GM23338 (cell line): ENCODE measurements around the gene OSBPL5. TPM values are rescaled to one million over a fixed set of nuclear protein-coding genes. Genes with fewer than 3 reads are reported as not detected.

ENCODE experiments used
- ATAC-seq: fragments of 200-7000 bp; cut with Tn5 transposase; 3 replicates; pipeline ENCODE4 v1.9.1; 2020
- DNase-seq: peaks from one replicate; pipeline ENCODE4 v3.0.0-alpha.2; 2015; ENCODE audit warnings: low spot score
- H2AFZ ChIP-seq: fragments of 200-600 bp; sonication (generic); 2 replicates; pipeline ENCODE4 v1.8.0; 2016; ENCODE audit warnings: antibody characterized with exemption, mild to moderate bottlenecking, moderate library complexity
- H3F3A ChIP-seq: fragments of 200-600 bp; sonication (generic); replicated peaks from 2 replicates; pipeline ENCODE4 v1.8.0; 2017; ENCODE audit warnings: antibody characterized with exemption, mixed run types, low read depth
- H3K27ac ChIP-seq: fragments of 200-600 bp; sonication (generic); 2 replicates; pipeline ENCODE4 v1.6.1; 2016; ENCODE audit warnings: low read depth
- H3K27me3 ChIP-seq: fragments of 200-600 bp; sonication (generic); 2 replicates; pipeline ENCODE4 v1.8.0; 2016; ENCODE audit warnings: mild to moderate bottlenecking, mixed run types, moderate library complexity; ENCODE audit not compliant: insufficient read depth
- H3K36me3 ChIP-seq: fragments of 200-600 bp; sonication (generic); 2 replicates; pipeline ENCODE4 v1.8.0; 2016; ENCODE audit warnings: mild to moderate bottlenecking; ENCODE audit not compliant: insufficient read depth
- H3K4me1 ChIP-seq: fragments of 200-600 bp; sonication (generic); 2 replicates; pipeline ENCODE4 v1.8.0; 2016; ENCODE audit warnings: mild to moderate bottlenecking, moderate library complexity; ENCODE audit not compliant: insufficient read depth
- H3K4me2 ChIP-seq: fragments of 200-600 bp; sonication (generic); 2 replicates; pipeline ENCODE4 v1.7.1; 2017; ENCODE audit warnings: mixed run types
- H3K4me3 ChIP-seq: fragments of 200-600 bp; sonication (generic); 2 replicates; pipeline ENCODE4 v1.6.1; 2016; ENCODE audit warnings: mixed run types
- H3K79me2 ChIP-seq: fragments of 200-600 bp; sonication (generic); replicated peaks from 2 replicates; pipeline ENCODE4 v1.8.0; 2017; ENCODE audit warnings: mild to moderate bottlenecking; ENCODE audit not compliant: insufficient read depth
- H3K9me2 ChIP-seq: fragments of 200-600 bp; sonication (generic); 2 replicates; pipeline ENCODE4 v1.8.0; 2017; ENCODE audit not compliant: insufficient read depth
- H4K20me1 ChIP-seq: fragments of 200-600 bp; sonication (generic); replicated peaks from 2 replicates; pipeline ENCODE4 v1.8.0; 2017; ENCODE audit warnings: mild to moderate bottlenecking; ENCODE audit not compliant: insufficient read depth
- H3K27ac Mint-ChIP-seq: 2 replicates; pipeline ENCODE4 v1.8.0; 2020; ENCODE audit warnings: inconsistent platforms, mild to moderate bottlenecking, moderate library complexity, mixed read lengths
- H3K27me3 Mint-ChIP-seq: 3 replicates; pipeline ENCODE4 v1.8.0; 2022; ENCODE audit warnings: low read depth, mild to moderate bottlenecking, moderate library complexity, mixed read lengths, inconsistent platforms; ENCODE audit not compliant: insufficient read depth, poor library complexity
- H3K36me3 Mint-ChIP-seq: 3 replicates; pipeline ENCODE4 v1.8.0; 2021; ENCODE audit warnings: low read depth, mild to moderate bottlenecking, inconsistent platforms, moderate library complexity, mixed read lengths
- H3K4me1 Mint-ChIP-seq: 3 replicates; pipeline ENCODE4 v1.8.0; 2020; ENCODE audit warnings: mild to moderate bottlenecking, inconsistent platforms, mixed read lengths
- H3K4me3 Mint-ChIP-seq: 3 replicates; pipeline ENCODE4 v1.8.0; 2021; ENCODE audit warnings: moderate library complexity, mild to moderate bottlenecking, inconsistent platforms, mixed read lengths
- H3K9me3 Mint-ChIP-seq: 3 replicates; pipeline ENCODE4 v1.8.0; 2020; ENCODE audit warnings: moderate library complexity, mild to moderate bottlenecking, inconsistent platforms, mixed read lengths
- CREB1 ChIP-seq: fragments of 250-450 bp; sonication (Bioruptor Pico); IDR thresholded peaks from 2 replicates; pipeline ENCODE4 v1.5.0; 2020; ENCODE audit warnings: low read depth, mild to moderate bottlenecking, moderate library complexity
- CTCF ChIP-seq, 2 experiments: fragments of 200-600 bp in 1 of 2; sonication (generic) in 1 of 2; conservative IDR thresholded peaks; 2 replicates each; pipeline versions ENCODE4 v1.5.1 to v1.6.1; 2016 to 2017; ENCODE audit warnings: antibody characterized with exemption in 2 of 2, low read depth in 2 of 2, mild to moderate bottlenecking in 2 of 2, moderate library complexity in 1 of 2
- ETS1 ChIP-seq: IDR thresholded peaks from 2 replicates; pipeline ENCODE4 v1.6.1; 2016; ENCODE audit warnings: antibody characterized with exemption
- EZH2 ChIP-seq: fragments of 200-600 bp; sonication (generic); IDR thresholded peaks from one replicate; pipeline ENCODE4 v1.8.0; 2017; ENCODE audit warnings: antibody characterized with exemption, mild to moderate bottlenecking, low read depth; ENCODE audit not compliant: unreplicated experiment
- EZH2phosphoT487 ChIP-seq: fragments of 200-600 bp; sonication (generic); IDR thresholded peaks from one replicate; pipeline ENCODE4 v1.8.1; 2018; ENCODE audit warnings: antibody characterized with exemption; ENCODE audit not compliant: unreplicated experiment
- JUNB ChIP-seq: IDR thresholded peaks from one replicate; pipeline ENCODE4 v1.6.1; 2016; ENCODE audit warnings: antibody characterized with exemption; ENCODE audit not compliant: unreplicated experiment
- POLR2AphosphoS5 ChIP-seq: IDR thresholded peaks from 2 replicates; pipeline ENCODE4 v1.6.1; 2016; ENCODE audit warnings: antibody characterized with exemption, low read depth
- REST ChIP-seq: IDR thresholded peaks from one replicate; pipeline ENCODE4 v1.6.1; 2018; ENCODE audit warnings: antibody characterized with exemption; ENCODE audit not compliant: unreplicated experiment
- ZNF114 ChIP-seq: fragments of 250-450 bp; sonication (Bioruptor Pico); IDR thresholded peaks from 2 replicates; pipeline ENCODE4 v1.5.0; 2020; ENCODE audit warnings: mild to moderate bottlenecking, moderate library complexity
- ZNF331 ChIP-seq: fragments of 250-450 bp; sonication (Bioruptor Pico); IDR thresholded peaks from 2 replicates; pipeline ENCODE4 v1.5.0; 2020; ENCODE audit warnings: low read depth, mild to moderate bottlenecking, moderate library complexity
- polyA plus RNA-seq: library from polyadenylated mRNA; unstranded; fragments of >200 nt; fragmentation: Nextera tagmentation; extraction: Ambion mirVana; gene quantifications from 2 replicates; pipeline ENCODE4 v1.2.1, GENCODE V29; 2016
- total RNA-seq: library from RNA; depleted of rRNA; stranded (reverse); fragments of >200 nt; shearing (Covaris generic); gene quantifications from 2 replicates; pipeline ENCODE4 v1.2.3, GENCODE V29; 2014

The OSBPL5 gene
- total and polyA plus RNA-seq, 2 experiments from 2014 or later: 2.7 to 12.0 TPM

- TF ChIP-seq ETS1 (no peak), REST (no peak), EZH2phosphoT487 (no peak), ZNF331 (no peak)
These were observed 42.5 kb upstream of the OSBPL5 start (continued) for GRCh38 chr11:3207526-3208189.

- ATAC-seq (no peak), DNase-seq (no peak)
- Histone ChIP-seq H3K4me1 (no peaks in the 10 kb centered on the region), H3K4me2 (no peak overlapping the region), H3F3A (no peaks in the 10 kb centered on the region), H4K20me1 (no peaks in the 10 kb centered on the region), H3K27me3 (peaks cover 31% of the 10 kb centered on the region), H3K27ac (no peak overlapping the region), H3K9me2 (peaks cover 1% of the 10 kb centered on the region; the same call in 1 of the 2 replicates), H3K36me3 (0 out of 2 replicates have a peak, but pooled peaks cover 1% of the 10 kb centered on the region), H3K4me3 (no peak overlapping the region), H3K79me2 (no peaks in the 10 kb centered on the region), H2AFZ (no peak overlapping the region)
- Mint-ChIP-seq H3K4me3 (no peak overlapping the region), H3K27ac (no peak overlapping the region), H3K36me3 (no peaks in the 10 kb centered on the region), H3K9me3 (no peaks in the 10 kb centered on the region), H3K4me1 (0 out of 3 replicates have a peak, but pooled peaks cover 3% of the 10 kb centered on the region), H3K27me3 (peaks cover 27% of the 10 kb centered on the region)
- TF ChIP-seq CREB1 (CRISPR knock-in tag): no peak
- TF ChIP-seq POLR2AphosphoS5: no peak
- TF ChIP-seq EZH2: no peak
- TF ChIP-seq ZNF114 (CRISPR knock-in tag): no peak
- TF ChIP-seq ETS1: no peak
- no peak for TF ChIP-seq REST
- TF ChIP-seq ZNF331: no peak
- no peak for TF ChIP-seq JUNB
- TF ChIP-seq CTCF (conservative IDR thresholded peaks at IDR 0.05; ENCODE audit: low read depth in 2 of 2): no peak
These were observed 41.8 kb upstream of the OSBPL5 start for GRCh38 chr11:3206922-3207204.
